Ovary (tissue), 3 donors: ENCODE data around the gene PLOD1.

Experiments
- POLR2A ChIP-seq: fragments of 450-650 bp; IDR thresholded peaks from one replicate; pipeline ENCODE4 v1.6.1; 2017; ENCODE audit warnings: antibody characterized with exemption, mild to moderate bottlenecking, moderate library complexity
- TF ChIP-seq, protein P1 (sequence below), 3 donors: fragments of 450-650 bp in 2 of 3; fragments of 200-600 bp in 1 of 3; IDR thresholded peaks; one replicate each; pipeline versions ENCODE4 v1.5.1 to v1.8.0; 2016 to 2022; ENCODE audit warnings: antibody characterized with exemption in 3 of 3, mild to moderate bottlenecking in 1 of 3
- donor health status: DM: no; HTN: no; CAD: no.

DNA sequence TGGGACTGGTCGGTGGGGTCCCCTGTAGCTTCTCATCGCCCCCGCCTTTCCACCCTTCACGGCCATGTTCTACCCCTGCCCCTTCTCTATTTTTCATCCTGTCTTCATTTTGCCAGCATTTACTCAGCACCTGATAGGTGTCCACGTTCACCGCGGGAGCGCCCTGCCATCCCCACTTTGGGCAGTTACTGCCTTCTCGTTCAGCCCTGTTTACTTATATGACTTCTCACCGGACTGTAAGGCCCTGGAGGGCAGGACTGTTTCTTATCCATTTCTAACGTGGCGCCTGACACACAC is 46.1 kb downstream of the PLOD1 start:
- TF ChIP-seq, protein P1, sequence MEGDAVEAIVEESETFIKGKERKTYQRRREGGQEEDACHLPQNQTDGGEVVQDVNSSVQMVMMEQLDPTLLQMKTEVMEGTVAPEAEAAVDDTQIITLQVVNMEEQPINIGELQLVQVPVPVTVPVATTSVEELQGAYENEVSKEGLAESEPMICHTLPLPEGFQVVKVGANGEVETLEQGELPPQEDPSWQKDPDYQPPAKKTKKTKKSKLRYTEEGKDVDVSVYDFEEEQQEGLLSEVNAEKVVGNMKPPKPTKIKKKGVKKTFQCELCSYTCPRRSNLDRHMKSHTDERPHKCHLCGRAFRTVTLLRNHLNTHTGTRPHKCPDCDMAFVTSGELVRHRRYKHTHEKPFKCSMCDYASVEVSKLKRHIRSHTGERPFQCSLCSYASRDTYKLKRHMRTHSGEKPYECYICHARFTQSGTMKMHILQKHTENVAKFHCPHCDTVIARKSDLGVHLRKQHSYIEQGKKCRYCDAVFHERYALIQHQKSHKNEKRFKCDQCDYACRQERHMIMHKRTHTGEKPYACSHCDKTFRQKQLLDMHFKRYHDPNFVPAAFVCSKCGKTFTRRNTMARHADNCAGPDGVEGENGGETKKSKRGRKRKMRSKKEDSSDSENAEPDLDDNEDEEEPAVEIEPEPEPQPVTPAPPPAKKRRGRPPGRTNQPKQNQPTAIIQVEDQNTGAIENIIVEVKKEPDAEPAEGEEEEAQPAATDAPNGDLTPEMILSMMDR (IDR thresholded peaks at IDR 0.05) = no peak
- no peak for TF ChIP-seq POLR2A
